Left ventricle myocardium inferior (tissue), 1 donor: ENCODE results near the gene ADARB1. TPM values are rescaled to one million over a fixed set of nuclear protein-coding genes. Genes with fewer than 3 reads are reported as not detected.

Source experiments
- DNase-seq: peaks from one replicate; pipeline ENCODE4 v3.0.0-alpha.2; 2020
- H3K27ac ChIP-seq: fragments of 200-600 bp; replicated peaks from 2 replicates; pipeline ENCODE4 v1.8.0; 2021
- H3K27me3 ChIP-seq: fragments of 200-600 bp; 2 replicates; pipeline ENCODE4 v1.8.0; 2021; ENCODE audit warnings: low read depth
- H3K36me3 ChIP-seq: fragments of 200-600 bp; 2 replicates; pipeline ENCODE4 v1.8.0; 2021
- H3K4me1 ChIP-seq: fragments of 200-600 bp; 2 replicates; pipeline ENCODE4 v1.8.0; 2021
- H3K4me3 ChIP-seq: fragments of 200-600 bp; 2 replicates; pipeline ENCODE4 v1.8.0; 2021; ENCODE audit warnings: mild to moderate bottlenecking, moderate library complexity
- H3K9me3 ChIP-seq: fragments of 200-600 bp; replicated peaks from 2 replicates; pipeline ENCODE4 v1.8.0; 2021
- intact Hi-C: fragments of 100-400 bp; cut with micrococcal nuclease; formaldehyde crosslinking; loops from one replicate; pipeline ENCODE4 v1.11.0; 2022
- total RNA-seq: library from RNA; stranded (reverse); fragmentation: NEBNext Ultra II Directional; extraction: Animal tissue kit (Norgen Biotek cat#: 25700); gene quantifications from one replicate; pipeline ENCODE4 v1.2.1, GENCODE V29; 2021
- TF ChIP-seq, protein P1 (sequence below): fragments of 200-600 bp; IDR thresholded peaks from 2 replicates; pipeline ENCODE4 v1.8.0; 2021; ENCODE audit warnings: antibody characterized with exemption, mild to moderate bottlenecking, borderline replicate concordance
- donor health status: DM: no; HTN: yes; CAD: no; lungs with severe emphysema.

ADARB1 gene
- total RNA-seq, 1 donor from 2014 or later, result 15.5 TPM

- no peaks in the 10 kb centered on the region for H3K4me1 ChIP-seq
- no peak overlapping the region for H3K4me3 ChIP-seq
- no peak for DNase-seq
- H3K36me3 ChIP-seq, result no peaks in the 10 kb centered on the region
- H3K27ac ChIP-seq, result no peak overlapping the region
- H3K27me3 ChIP-seq, result peaks cover 48% of the 10 kb centered on the region
- peaks cover under 1% of the 10 kb centered on the region for H3K9me3 ChIP-seq
- intact Hi-C loops, result no loop called here
- TF ChIP-seq, protein P1, sequence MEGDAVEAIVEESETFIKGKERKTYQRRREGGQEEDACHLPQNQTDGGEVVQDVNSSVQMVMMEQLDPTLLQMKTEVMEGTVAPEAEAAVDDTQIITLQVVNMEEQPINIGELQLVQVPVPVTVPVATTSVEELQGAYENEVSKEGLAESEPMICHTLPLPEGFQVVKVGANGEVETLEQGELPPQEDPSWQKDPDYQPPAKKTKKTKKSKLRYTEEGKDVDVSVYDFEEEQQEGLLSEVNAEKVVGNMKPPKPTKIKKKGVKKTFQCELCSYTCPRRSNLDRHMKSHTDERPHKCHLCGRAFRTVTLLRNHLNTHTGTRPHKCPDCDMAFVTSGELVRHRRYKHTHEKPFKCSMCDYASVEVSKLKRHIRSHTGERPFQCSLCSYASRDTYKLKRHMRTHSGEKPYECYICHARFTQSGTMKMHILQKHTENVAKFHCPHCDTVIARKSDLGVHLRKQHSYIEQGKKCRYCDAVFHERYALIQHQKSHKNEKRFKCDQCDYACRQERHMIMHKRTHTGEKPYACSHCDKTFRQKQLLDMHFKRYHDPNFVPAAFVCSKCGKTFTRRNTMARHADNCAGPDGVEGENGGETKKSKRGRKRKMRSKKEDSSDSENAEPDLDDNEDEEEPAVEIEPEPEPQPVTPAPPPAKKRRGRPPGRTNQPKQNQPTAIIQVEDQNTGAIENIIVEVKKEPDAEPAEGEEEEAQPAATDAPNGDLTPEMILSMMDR, result no peak
These were observed 161.1 kb downstream of the ADARB1 start for GRCh38 chr21:45235488-45235887.

DNA sequence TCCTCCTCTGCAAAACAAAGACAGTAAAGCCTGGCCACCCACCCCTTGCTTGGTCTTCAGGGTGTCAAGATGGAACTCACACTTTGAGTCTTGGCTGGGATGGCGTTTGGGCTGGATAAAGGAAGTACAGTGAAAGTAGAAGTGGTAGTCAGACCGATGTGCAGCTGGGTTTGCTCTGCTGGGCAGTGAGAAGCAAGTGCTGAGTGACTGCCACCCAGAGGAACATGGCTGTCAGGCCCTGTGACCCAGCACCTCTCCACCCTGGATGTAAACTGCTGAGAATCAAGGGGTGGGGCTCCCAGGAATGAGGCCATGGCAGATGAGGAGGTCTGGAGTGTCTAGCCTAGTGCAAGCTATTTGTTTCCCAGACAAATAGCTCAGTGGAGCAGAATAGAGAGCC, 162.1 kb downstream of the ADARB1 start:
- Histone ChIP-seq H3K4me1 (no peaks in the 10 kb centered on the region), H3K9me3 (peaks cover 11% of the 10 kb centered on the region), H3K27ac (no peak overlapping the region), H3K27me3 (peaks cover 48% of the 10 kb centered on the region), H3K36me3 (no peaks in the 10 kb centered on the region), H3K4me3 (no peak overlapping the region)
- intact Hi-C loops, result no loop called here
- no peak for DNase-seq
- TF ChIP-seq, protein P1, result no peak

DNA sequence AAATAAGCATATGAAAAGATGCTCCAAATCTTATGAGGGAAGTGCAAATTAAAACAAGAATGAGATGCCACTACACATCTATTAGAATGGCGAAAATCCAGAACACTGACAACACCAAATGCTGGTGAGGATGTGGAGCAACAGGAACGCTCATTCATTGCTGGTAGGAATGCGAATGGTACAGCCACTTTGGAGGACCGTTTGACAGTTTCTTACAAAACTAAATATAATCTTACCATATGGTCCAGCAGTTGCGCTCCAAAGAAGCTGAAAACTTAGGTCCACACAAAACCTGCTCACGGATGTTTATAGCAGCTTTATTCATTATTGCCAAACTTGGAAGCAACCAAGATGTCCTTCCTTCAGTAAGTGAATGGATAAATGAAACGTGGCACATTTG, 163.0 kb downstream of the ADARB1 start:
- peaks cover 20% of the 10 kb centered on the region for H3K9me3 ChIP-seq
- TF ChIP-seq, protein P1, result no peak
- DNase-seq, result no peak
- H3K4me1 ChIP-seq, result no peaks in the 10 kb centered on the region
- intact Hi-C loops, result no loop called here
- H3K27me3 ChIP-seq, result peaks cover 46% of the 10 kb centered on the region
- no peaks in the 10 kb centered on the region for H3K36me3 ChIP-seq
- no peak overlapping the region for H3K4me3 ChIP-seq
- no peak overlapping the region for H3K27ac ChIP-seq

- Histone ChIP-seq H3K4me1 (no peaks in the 10 kb centered on the region), H3K27me3 (peaks cover 27% of the 10 kb centered on the region), H3K4me3 (no peak overlapping the region), H3K36me3 (no peaks in the 10 kb centered on the region), H3K9me3 (peaks cover 44% of the 10 kb centered on the region), H3K27ac (no peak overlapping the region)
- intact Hi-C loops, result no loop called here
- TF ChIP-seq, protein P1, result no peak
- no peak for DNase-seq
These were observed 167.0 kb downstream of the ADARB1 start for GRCh38 chr21:45241357-45241756.

GRCh38 chr21:45243603-45244002, 169.2 kb downstream of the ADARB1 start:
- no peak for DNase-seq
- intact Hi-C loops, result no loop called here
- TF ChIP-seq, protein P1, result no peak

More at GRCh38 chr21:45243603-45244002, 169.2 kb downstream of the ADARB1 start:
- Histone ChIP-seq H3K9me3 (peaks cover 44% of the 10 kb centered on the region), H3K4me1 (peaks cover 4% of the 10 kb centered on the region), H3K27ac (no peak overlapping the region), H3K27me3 (peaks cover 22% of the 10 kb centered on the region), H3K4me3 (no peak overlapping the region), H3K36me3 (no peaks in the 10 kb centered on the region)
